HepG2 (cell line): ENCODE data around the gene FUOM.

Experiments
- YY1 ChIP-seq: IDR thresholded peaks from 2 replicates; pipeline ENCODE4 v1.6.1; 2011; ENCODE audit warnings: low read length, low read depth, moderate library complexity, mild to moderate bottlenecking; ENCODE audit not compliant: insufficient read depth, insufficient replicate concordance
- ZNF563 ChIP-seq: sonication (generic); formaldehyde crosslinking; IDR thresholded peaks from 2 replicates; pipeline ENCODE4 v1.8.0; 2022; ENCODE audit warnings: mild to moderate bottlenecking, moderate library complexity, missing genetic modification reagents

- TF ChIP-seq YY1 (no peak), ZNF563 (CRISPR knock-in tag) (no peak)
Measured at GRCh38 chr10:133396035-133396624, 38.3 kb upstream of the FUOM start.
